Measurements from ENCODE around the gene ATP7B.

The ATP7B gene

DNA sequence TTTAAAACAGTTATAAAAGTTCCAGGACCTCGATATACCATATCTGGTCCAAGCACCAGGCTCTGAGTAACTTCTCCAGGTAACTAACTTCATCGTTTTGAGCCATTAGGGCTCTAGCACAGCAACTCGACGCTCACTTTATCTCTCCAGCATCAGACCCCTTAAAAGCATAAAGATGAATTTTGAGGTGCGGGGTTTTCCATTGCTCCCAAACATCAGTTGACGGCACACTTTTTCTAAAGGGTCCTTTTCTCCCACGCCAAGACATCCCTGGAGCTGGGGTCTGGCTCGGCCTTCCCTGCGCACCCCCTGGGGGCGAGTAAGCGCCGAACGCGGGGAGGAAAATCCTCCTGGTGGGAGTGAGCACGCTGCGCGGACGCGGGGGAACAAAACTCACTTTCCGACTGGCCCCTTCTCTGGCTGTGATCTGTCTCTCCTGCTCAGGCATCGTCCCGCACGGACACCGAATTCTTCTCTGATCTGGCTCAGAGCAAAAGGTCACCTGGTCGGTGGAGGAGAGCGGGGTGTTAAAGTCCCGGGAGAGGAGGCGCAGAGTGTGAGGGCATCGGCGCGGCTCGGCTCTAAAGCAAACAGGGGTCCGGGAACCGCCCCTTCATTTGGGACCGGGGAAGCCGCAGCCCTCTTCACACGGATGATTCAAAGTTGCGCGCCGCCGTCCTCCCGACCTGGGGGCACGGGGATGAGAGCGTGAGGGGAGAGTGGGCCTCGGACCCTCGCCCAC, at the start of gene ATP7B:
TSS of gene ATP7B (minus strand) at position 561 of the 742 bp plus-strand sequence. CDS start at position 448, 113 bp downstream.
- H3K36me3 ChIP-seq: peaks cover 0 to 5% (median 0%) of the 10 kb centered on the region in 3 donors
- peak within 1 kb of the TSS; percentile 89 to 94 for H3K4me3 ChIP-seq
- H3K9me3 ChIP-seq: no peaks in the 10 kb centered on the region
- peaks cover 0 to 23% (median 7%) of the 10 kb centered on the region in 4 donors for H3K4me1 ChIP-seq
- peak within 1 kb of the TSS; percentile 75 to 83 for H3K27ac ChIP-seq
- intact Hi-C loops (cut with DNase I; ENCODE audit: low total_unique reads): loop anchor here (5.0 to 10.0 kb wide), 4 partner anchors 206 to 556 kb away; partner anchors contain the start of genes DHRS12, INTS6, VPS36 and WDFY2
- no peaks in the 10 kb centered on the region for H3K27me3 ChIP-seq
- DNase-seq: peak in 1 of 2 donors; percentile 23
- TF ChIP-seq, protein P1, sequence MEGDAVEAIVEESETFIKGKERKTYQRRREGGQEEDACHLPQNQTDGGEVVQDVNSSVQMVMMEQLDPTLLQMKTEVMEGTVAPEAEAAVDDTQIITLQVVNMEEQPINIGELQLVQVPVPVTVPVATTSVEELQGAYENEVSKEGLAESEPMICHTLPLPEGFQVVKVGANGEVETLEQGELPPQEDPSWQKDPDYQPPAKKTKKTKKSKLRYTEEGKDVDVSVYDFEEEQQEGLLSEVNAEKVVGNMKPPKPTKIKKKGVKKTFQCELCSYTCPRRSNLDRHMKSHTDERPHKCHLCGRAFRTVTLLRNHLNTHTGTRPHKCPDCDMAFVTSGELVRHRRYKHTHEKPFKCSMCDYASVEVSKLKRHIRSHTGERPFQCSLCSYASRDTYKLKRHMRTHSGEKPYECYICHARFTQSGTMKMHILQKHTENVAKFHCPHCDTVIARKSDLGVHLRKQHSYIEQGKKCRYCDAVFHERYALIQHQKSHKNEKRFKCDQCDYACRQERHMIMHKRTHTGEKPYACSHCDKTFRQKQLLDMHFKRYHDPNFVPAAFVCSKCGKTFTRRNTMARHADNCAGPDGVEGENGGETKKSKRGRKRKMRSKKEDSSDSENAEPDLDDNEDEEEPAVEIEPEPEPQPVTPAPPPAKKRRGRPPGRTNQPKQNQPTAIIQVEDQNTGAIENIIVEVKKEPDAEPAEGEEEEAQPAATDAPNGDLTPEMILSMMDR (IDR thresholded peaks at IDR 0.05): peak in 1 of 2 experiments; percentile 9

DNA sequence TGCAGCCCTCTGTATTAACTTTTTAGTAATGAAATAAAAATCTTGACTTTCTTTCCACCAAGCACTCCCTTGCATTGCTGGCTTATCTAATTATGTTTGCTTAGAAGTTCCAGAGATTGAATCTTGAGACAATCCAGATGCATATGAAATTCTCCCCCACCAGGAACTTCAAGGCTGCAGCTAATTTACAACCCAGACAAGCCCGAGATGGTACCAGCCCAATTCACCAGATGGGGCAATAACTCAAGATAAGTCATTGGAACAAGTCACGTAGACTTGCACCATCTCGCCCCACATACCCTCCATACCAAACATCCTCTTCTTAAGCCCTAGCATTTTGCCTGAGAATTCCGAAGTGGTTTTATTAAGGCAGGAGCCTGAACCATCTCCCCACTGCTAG, 42.2 kb upstream of the ATP7B start:
- H3K27ac ChIP-seq: no peak overlapping the region
- H3K4me1 ChIP-seq: no peaks in the 10 kb centered on the region
- H3K36me3 ChIP-seq: no peaks in the 10 kb centered on the region
- no peak for DNase-seq
- TF ChIP-seq, protein P1 (IDR thresholded peaks at IDR 0.05): no peak
- no peaks in the 10 kb centered on the region for H3K27me3 ChIP-seq
- intact Hi-C loops (cut with DNase I; ENCODE audit: low total_unique reads): no loop called here
- no peak overlapping the region for H3K4me3 ChIP-seq
- H3K9me3 ChIP-seq: peaks cover 0 to 30% (median 0%) of the 10 kb centered on the region in 3 donors

DNA sequence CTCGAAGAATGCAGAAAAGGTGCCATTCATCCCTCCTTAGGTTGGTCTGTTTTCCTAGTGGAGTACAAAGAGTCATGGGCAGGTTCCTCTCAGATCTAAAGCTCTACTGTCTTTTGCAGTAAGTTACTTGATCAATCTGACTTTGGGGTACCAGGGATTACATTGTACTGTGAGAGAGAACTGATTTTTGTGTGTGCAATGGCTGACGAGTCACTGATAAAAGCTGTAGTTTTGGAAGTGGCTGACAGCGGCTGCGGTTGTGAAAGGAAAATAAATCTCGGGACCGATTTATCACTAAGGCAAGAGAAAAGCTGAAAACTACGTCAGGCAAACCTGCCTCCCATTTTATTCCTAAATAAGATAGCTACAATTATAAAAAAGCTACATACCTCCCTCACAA, 40.1 kb upstream of the ATP7B start:
- H3K27ac ChIP-seq: no peak overlapping the region
- no peak for DNase-seq
- TF ChIP-seq, protein P1 (IDR thresholded peaks at IDR 0.05): no peak
- no peaks in the 10 kb centered on the region for H3K4me1 ChIP-seq
- H3K9me3 ChIP-seq: peaks cover 0 to 38% (median 0%) of the 10 kb centered on the region in 3 donors
- H3K27me3 ChIP-seq: no peaks in the 10 kb centered on the region
- intact Hi-C loops (cut with DNase I; ENCODE audit: low total_unique reads): no loop called here
- no peak overlapping the region for H3K4me3 ChIP-seq
- H3K36me3 ChIP-seq: no peaks in the 10 kb centered on the region

DNA sequence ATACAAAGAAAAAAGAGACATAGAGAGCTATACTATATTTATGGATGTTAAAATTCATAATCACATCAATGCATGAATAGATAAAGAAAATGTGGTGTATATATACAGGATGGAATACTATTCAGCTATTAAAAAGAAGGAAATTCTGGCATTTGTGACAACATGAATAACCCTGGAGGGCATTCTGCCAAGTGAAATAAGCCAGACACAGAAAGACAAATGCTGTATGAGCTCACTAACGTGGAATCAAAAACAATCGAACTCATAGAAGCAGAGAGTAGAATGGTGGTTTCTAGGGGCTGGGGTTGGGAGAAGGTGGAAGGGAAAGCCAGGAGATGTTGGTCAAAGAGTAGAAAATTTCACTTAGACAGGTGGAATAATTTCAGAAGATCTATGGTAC, 37.3 kb upstream of the ATP7B start:
- H3K27ac ChIP-seq: no peak overlapping the region
- intact Hi-C loops (cut with DNase I; ENCODE audit: low total_unique reads): no loop called here
- no peak overlapping the region for H3K4me3 ChIP-seq
- H3K4me1 ChIP-seq: no peaks in the 10 kb centered on the region
- H3K36me3 ChIP-seq: no peaks in the 10 kb centered on the region
- peaks cover 0 to 34% (median 0%) of the 10 kb centered on the region in 3 donors for H3K9me3 ChIP-seq
- H3K27me3 ChIP-seq: no peaks in the 10 kb centered on the region
- TF ChIP-seq, protein P1 (IDR thresholded peaks at IDR 0.05): no peak
- DNase-seq: no peak

DNA sequence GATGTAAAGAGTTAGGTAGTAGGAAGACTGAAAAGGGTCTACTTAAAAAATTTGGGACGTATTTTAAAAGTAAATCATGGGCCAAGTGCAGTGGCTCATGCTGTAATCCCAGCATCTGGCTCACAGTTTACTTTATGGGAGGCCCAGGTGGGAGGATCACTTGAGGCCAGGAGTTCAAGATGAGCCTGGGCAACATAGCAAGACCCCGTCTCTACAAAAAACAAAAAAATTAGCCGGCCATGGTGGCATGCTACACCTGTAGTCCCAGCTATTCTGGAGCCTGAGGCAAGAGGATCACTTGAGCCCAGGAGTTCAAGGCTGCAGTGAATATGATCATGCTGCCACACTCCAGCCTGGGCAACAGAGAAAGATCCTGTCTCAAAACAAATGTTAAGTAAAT, 36.2 kb upstream of the ATP7B start:
- Histone ChIP-seq H3K9me3 (peaks cover 0 to 23% (median 0%) of the 10 kb centered on the region in 3 donors), H3K27ac (no peak overlapping the region), H3K4me3 (no peak overlapping the region), H3K27me3 (no peaks in the 10 kb centered on the region), H3K36me3 (no peaks in the 10 kb centered on the region), H3K4me1 (no peaks in the 10 kb centered on the region)
- intact Hi-C loops (cut with DNase I; ENCODE audit: low total_unique reads): no loop called here
- TF ChIP-seq, protein P1 (IDR thresholded peaks at IDR 0.05): no peak
- DNase-seq: no peak

Measured in tibial artery (tissue), 4 donors.